SK-N-MC (cell line): ENCODE measurements around the gene KDM4B.

Source experiments
- DNase-seq: peaks from one replicate; pipeline ENCODE4 v3.0.0-alpha.2; 2011; ENCODE audit warnings: low read depth, low spot score
- H3K27ac ChIP-seq: fragments of 200-600 bp; sonication (generic); 2 replicates; pipeline ENCODE4 v1.5.1; 2016; ENCODE audit warnings: mixed run types
- H3K36me3 ChIP-seq: fragments of 200-600 bp; sonication (generic); 2 replicates; pipeline ENCODE4 v1.6.1; 2017; ENCODE audit warnings: antibody characterized with exemption, low read length, mixed read lengths; ENCODE audit not compliant: insufficient read depth
- H3K4me3 ChIP-seq: fragments of 200-600 bp; sonication (generic); 2 replicates; pipeline ENCODE4 v1.5.1; 2016
- H3K9ac ChIP-seq: fragments of 200-600 bp; sonication (generic); 2 replicates; pipeline ENCODE4 v1.8.0; 2017; ENCODE audit warnings: mixed run types, mixed read lengths; ENCODE audit not compliant: insufficient read length
- H3K9me3 ChIP-seq: fragments of 200-600 bp; sonication (generic); 2 replicates; pipeline ENCODE4 v1.6.1; 2017; ENCODE audit warnings: low read depth, mild to moderate bottlenecking, antibody characterized with exemption, low read length, moderate library complexity, mixed read lengths
- EZH2 ChIP-seq: fragments of 200-600 bp; sonication (generic); IDR thresholded peaks from one replicate; pipeline ENCODE4 v1.6.1; 2017; ENCODE audit warnings: antibody characterized with exemption
- FOXP2 ChIP-seq: optimal IDR thresholded peaks from 2 replicates; pipeline ENCODE3; 2011; ENCODE audit warnings: mild to moderate bottlenecking, moderate library complexity; ENCODE audit not compliant: insufficient read depth; ENCODE audit errors: extremely low read length, control extremely low read depth
- POLR2AphosphoS5 ChIP-seq: IDR thresholded peaks from 2 replicates; pipeline ENCODE4 v1.6.1; 2012; ENCODE audit warnings: mild to moderate bottlenecking, low read depth, low read length, borderline replicate concordance

The KDM4B gene

DNA sequence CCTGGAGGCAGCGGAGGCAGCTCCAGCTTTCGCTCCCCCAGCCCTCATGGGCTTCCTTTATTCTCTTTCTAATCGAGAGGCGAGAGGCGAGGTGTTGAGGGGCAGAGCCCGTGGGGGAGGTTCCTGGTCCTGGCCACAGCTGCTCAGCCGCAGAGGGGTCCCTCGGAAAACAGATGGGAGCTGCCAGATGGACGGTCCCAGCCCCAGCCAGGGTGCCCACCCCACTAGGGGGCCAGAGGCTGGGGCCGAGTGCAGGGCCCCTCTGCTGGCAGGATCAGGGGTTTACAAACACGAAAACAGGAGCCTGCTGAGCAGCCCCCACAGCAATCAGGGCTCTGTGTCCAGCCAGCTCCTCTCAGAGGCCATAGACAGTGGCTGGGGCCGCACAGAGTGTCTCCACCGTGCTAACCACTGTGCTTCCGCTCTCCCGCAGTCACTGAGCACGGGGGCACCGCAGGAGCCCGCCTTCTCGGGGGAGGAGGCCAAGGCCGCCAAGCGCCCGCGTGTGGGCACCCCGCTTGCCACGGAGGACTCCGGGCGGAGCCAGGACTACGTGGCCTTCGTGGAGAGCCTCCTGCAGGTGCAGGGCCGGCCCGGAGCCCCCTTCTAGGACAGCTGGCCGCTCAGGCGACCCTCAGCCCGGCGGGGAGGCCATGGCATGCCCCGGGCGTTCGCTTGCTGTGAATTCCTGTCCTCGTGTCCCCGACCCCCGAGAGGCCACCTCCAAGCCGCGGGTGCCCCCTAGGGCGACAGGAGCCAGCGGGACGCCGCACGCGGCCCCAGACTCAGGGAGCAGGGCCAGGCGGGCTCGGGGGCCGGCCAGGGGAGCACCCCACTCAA is 182.2 kb downstream of the KDM4B start:
- TF ChIP-seq POLR2AphosphoS5 (no peak), FOXP2 (no peak), EZH2 (no peak)
- no peak for DNase-seq

DNA sequence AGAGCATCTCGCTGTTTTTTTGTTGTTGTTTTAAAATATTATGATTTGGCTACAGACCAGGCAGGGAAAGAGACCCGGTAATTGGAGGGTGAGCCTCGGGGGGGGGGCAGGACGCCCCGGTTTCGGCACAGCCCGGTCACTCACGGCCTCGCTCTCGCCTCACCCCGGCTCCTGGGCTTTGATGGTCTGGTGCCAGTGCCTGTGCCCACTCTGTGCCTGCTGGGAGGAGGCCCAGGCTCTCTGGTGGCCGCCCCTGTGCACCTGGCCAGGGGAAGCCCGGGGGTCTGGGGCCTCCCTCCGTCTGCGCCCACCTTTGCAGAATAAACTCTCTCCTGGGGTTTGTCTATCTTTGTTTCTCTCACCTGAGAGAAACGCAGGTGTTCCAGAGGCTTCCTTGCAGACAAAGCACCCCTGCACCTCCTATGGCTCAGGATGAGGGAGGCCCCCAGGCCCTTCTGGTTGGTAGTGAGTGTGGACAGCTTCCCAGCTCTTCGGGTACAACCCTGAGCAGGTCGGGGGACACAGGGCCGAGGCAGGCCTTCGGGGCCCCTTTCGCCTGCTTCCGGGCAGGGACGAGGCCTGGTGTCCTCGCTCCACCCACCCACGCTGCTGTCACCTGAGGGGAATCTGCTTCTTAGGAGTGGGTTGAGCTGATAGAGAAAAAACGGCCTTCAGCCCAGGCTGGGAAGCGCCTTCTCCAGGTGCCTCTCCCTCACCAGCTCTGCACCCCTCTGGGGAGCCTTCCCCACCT is 183.3 kb downstream of the KDM4B start:
- Histone ChIP-seq H3K4me3 (no peak overlapping the region), H3K36me3 (no peaks in the 10 kb centered on the region), H3K9me3 (no peaks in the 10 kb centered on the region), H3K9ac (no peak overlapping the region), H3K27ac (no peak overlapping the region)
- TF ChIP-seq FOXP2 (no peak), EZH2 (no peak), POLR2AphosphoS5 (no peak)
- no peak for DNase-seq

More for the DNA sequence above, 182.2 kb downstream of the KDM4B start:
- H3K9ac ChIP-seq = no peak overlapping the region
- H3K36me3 ChIP-seq = no peaks in the 10 kb centered on the region
- no peak overlapping the region for H3K4me3 ChIP-seq
- no peaks in the 10 kb centered on the region for H3K9me3 ChIP-seq
- no peak overlapping the region for H3K27ac ChIP-seq

DNA sequence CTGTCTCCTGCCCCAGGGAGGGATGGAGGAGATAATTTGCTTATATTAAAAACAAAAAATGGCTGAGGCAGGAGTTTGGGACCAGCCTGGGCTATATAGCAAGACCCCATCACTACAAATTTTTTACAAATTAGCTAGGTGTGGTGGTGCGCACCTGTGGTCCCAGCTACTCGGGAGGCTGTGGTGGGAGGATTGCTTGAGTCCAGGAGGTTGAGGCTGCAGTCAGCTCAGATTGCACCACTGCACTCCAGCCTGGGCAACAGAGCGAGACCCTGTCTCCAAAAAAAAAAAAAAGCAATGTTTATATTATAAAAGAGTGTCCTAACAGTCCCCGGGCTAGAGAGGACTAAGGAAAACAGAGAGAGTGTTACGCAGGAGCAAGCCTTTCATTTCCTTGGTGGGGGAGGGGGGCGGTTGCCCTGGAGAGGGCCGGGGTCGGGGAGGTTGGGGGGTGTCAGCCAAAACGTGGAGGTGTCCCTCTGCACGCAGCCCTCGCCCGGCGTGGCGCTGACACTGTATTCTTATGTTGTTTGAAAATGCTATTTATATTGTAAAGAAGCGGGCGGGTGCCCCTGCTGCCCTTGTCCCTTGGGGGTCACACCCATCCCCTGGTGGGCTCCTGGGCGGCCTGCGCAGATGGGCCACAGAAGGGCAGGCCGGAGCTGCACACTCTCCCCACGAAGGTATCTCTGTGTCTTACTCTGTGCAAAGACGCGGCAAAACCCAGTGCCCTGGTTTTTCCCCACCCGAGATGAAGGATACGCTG is 184.0 kb downstream of the KDM4B start:
- TF ChIP-seq EZH2 (no peak), FOXP2 (no peak), POLR2AphosphoS5 (no peak)
- H3K9me3 ChIP-seq = no peaks in the 10 kb centered on the region
- H3K9ac ChIP-seq = no peak overlapping the region
- DNase-seq = no peak
- no peaks in the 10 kb centered on the region for H3K36me3 ChIP-seq
- H3K27ac ChIP-seq = no peak overlapping the region
- H3K4me3 ChIP-seq = no peak overlapping the region

- DNase-seq = no peak
- TF ChIP-seq FOXP2 (no peak), POLR2AphosphoS5 (no peak), EZH2 (no peak)
- Histone ChIP-seq H3K9me3 (no peaks in the 10 kb centered on the region), H3K36me3 (no peaks in the 10 kb centered on the region), H3K27ac (no peak overlapping the region), H3K9ac (no peak overlapping the region), H3K4me3 (no peak overlapping the region)
Observed at GRCh38 chr19:5153601-5154128, 184.8 kb downstream of the KDM4B start.

DNA sequence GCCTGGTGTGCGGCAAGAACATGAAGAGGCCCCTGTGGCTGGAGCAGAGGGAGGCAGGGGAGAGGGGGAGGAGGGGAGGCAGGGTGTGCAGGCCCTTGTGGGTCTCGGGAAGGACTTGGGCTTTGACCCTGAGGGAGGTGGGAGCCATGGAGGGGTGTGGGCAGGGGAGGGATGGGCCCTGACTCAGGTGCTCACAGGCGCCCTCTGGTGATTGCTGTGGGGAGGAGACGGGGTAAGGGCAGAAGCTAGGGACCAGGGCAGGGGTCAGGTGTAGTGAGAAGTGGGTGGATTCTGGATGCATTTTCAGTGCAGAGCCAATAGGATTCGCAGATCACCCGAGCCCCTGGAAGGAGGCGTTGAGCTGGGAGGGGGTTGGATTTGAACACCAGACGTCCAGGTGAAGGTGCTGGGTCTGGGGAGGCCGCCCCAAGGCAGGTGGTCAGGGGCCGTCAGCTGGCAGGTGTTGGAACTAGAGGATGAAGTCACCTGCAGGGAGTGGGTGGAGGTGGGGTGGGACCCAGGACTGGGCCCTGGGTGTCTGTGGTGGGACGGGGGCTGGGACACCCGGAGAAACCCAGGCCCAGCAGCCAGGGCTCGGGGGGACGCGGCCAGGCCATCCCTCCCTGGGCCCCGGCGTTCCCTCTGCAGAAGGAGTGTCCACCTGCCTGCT is 185.4 kb downstream of the KDM4B start:
- TF ChIP-seq EZH2 = no peak
- Histone ChIP-seq H3K36me3 (no peaks in the 10 kb centered on the region), H3K4me3 (no peak overlapping the region), H3K9ac (no peak overlapping the region), H3K9me3 (no peaks in the 10 kb centered on the region), H3K27ac (no peak overlapping the region)
- no peak for DNase-seq

- TF ChIP-seq FOXP2 (no peak), EZH2 (no peak), POLR2AphosphoS5 (no peak)
- Histone ChIP-seq H3K9me3 (no peaks in the 10 kb centered on the region), H3K9ac (no peak overlapping the region), H3K27ac (no peak overlapping the region), H3K4me3 (no peak overlapping the region), H3K36me3 (no peaks in the 10 kb centered on the region)
- no peak for DNase-seq
Observed at GRCh38 chr19:5154799-5155426, 186.0 kb downstream of the KDM4B start.

DNA sequence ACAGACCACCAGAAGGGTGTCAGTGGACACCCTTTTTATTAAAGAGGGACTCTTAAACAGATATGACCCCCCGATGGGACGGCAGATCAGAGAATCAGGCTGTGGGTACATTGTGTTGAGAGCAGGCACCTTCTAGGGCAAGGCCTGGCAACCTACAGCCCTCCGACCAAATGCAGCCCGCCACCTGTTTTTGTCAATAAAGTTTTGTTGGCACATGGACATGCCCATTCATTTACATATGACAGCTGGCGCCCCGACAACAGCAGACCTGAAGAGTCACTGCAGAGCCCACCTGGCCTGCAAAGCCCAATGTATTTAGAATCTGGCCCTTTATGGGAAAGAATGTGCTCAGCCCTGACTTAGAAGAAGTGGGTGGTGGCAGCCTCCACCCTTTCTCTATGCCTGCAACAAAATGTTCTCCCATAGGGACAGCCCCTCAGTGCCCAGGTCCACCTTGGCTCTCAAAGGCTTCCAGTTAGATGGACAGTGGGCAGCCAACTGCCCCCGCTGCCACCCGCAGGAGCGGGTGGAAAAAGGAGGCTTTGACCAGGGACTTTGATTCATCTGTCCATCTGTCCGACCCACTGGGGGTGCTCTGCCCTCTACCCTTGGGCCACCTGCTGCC is 186.8 kb downstream of the KDM4B start:
- H3K9me3 ChIP-seq = no peaks in the 10 kb centered on the region
- no peak overlapping the region for H3K9ac ChIP-seq
- H3K4me3 ChIP-seq = no peak overlapping the region
- H3K27ac ChIP-seq = no peak overlapping the region
- DNase-seq = no peak
- no peak for TF ChIP-seq FOXP2
- TF ChIP-seq EZH2 = no peak
- no peak for TF ChIP-seq POLR2AphosphoS5
- H3K36me3 ChIP-seq = no peaks in the 10 kb centered on the region
